SJCRH30 (cell line): ENCODE results near the gene BTBD7. TPM values are rescaled to one million over a fixed set of nuclear protein-coding genes. Genes with fewer than 3 reads are reported as not detected.

ENCODE experiments used
- DNase-seq, 2 experiments: peaks; one replicate each; pipeline ENCODE4 v3.0.0-alpha.2; 2015 to 2020
- H3K27ac ChIP-seq: fragments of 250-450 bp; sonication (Bioruptor Pico); 2 replicates; pipeline ENCODE4 v1.5.1; 2020; ENCODE audit warnings: mild to moderate bottlenecking, moderate library complexity
- H3K27me3 ChIP-seq: fragments of 250-450 bp; sonication (Bioruptor Pico); 2 replicates; pipeline ENCODE4 v1.5.1; 2020; ENCODE audit warnings: mild to moderate bottlenecking, moderate library complexity
- H3K36me3 ChIP-seq: fragments of 250-450 bp; sonication (Bioruptor Pico); 2 replicates; pipeline ENCODE4 v1.5.1; 2020; ENCODE audit warnings: mild to moderate bottlenecking, moderate library complexity
- H3K4me1 ChIP-seq: fragments of 250-450 bp; sonication (Bioruptor Pico); 2 replicates; pipeline ENCODE4 v1.5.1; 2020; ENCODE audit warnings: mild to moderate bottlenecking, moderate library complexity
- H3K4me3 ChIP-seq: fragments of 250-450 bp; sonication (Bioruptor Pico); 2 replicates; pipeline ENCODE4 v1.5.1; 2020; ENCODE audit warnings: mild to moderate bottlenecking, moderate library complexity
- H3K9me3 ChIP-seq: fragments of 250-450 bp; sonication (Bioruptor Pico); replicated peaks from 2 replicates; pipeline ENCODE4 v1.5.1; 2020; ENCODE audit warnings: mild to moderate bottlenecking, moderate library complexity
- total RNA-seq: library from RNA; depleted of rRNA; stranded (reverse); fragments of >200 nt; shearing (Covaris generic); gene quantifications from 2 replicates; pipeline ENCODE4 v1.2.3, GENCODE V29; 2014

BTBD7 gene
- total RNA-seq, 1 experiment from 2014 or later = 23.4 TPM

DNA sequence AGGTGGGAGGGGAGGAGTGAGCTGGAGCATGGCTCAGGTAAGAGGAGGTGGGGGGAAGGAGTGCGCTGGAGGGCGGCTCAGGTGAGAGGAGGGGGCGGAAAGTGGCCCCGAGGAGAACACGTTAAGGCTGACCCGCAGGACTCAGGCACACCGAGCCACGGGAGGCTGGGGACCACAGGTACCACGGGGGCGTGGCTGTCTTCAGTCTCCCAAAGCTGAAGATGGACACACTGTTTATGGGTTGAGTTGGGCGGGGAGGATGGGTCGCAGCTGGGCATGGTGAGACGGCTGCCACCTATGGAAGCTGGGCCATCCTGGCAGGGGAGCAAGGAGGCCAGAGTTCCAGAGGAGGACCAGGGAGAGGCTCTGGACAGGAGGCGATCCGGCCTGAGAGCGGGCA, 102.3 kb downstream of the BTBD7 start:
- peaks cover 10% of the 10 kb centered on the region for H3K36me3 ChIP-seq
- H3K27me3 ChIP-seq = no peaks in the 10 kb centered on the region
- H3K4me1 ChIP-seq = no peaks in the 10 kb centered on the region
- H3K4me3 ChIP-seq = peak overlapping the region; percentile 69
- no peak overlapping the region; the same call in 1 of the 2 replicates for H3K27ac ChIP-seq
- no peak for DNase-seq
- no peaks in the 10 kb centered on the region for H3K9me3 ChIP-seq

DNA sequence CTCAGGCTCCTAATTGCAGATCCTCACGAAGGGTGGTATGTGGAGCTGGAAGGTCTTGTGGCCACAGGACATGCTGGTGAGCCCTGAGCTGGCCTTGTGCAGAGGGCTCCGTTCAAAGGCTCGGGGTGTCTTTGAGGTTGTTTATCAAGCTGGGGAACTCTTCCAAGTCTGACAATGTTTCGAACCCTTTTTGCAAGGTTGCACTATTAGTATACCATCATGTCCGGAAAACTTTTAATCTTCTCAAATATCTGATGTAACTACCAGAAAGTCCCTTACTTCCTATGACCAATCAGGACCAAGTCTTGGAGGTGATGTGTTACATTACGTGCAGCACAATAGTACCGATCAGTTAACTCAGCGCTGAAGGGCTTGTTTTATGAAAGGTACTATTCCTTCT, 104.3 kb downstream of the BTBD7 start:
- no peaks in the 10 kb centered on the region for H3K9me3 ChIP-seq

DNA sequence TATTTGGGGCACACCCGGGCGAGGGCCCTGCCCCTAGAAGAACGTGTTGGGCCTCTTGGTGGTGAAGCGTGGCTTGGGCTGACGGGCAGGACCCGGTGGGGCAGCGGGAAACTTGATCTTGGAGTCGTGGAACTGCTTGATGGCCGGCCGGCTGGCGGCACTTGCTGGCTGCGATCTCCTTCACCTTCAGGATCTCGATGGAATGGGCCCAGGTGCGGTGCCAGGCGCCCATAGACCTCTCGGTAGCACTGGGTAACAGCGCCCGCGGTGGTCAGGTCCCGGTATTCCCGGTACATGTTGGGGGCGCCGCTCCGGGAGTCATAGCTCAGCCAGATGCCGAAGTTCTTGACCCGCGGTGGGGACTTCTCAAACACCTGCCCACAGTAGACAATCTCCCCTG, 109.3 kb downstream of the BTBD7 start:
- Histone ChIP-seq H3K9me3 (no peaks in the 10 kb centered on the region), H3K27ac (no peak overlapping the region), H3K4me3 (no peak overlapping the region), H3K36me3 (peaks cover 31% of the 10 kb centered on the region), H3K4me1 (no peaks in the 10 kb centered on the region), H3K27me3 (no peaks in the 10 kb centered on the region)
- no peak for DNase-seq

More for the DNA sequence above, 104.3 kb downstream of the BTBD7 start:
- no peak overlapping the region for H3K27ac ChIP-seq
- peaks cover 12% of the 10 kb centered on the region for H3K36me3 ChIP-seq
- no peaks in the 10 kb centered on the region for H3K27me3 ChIP-seq
- DNase-seq = no peak
- H3K4me3 ChIP-seq = no peak overlapping the region
- H3K4me1 ChIP-seq = no peaks in the 10 kb centered on the region

DNA sequence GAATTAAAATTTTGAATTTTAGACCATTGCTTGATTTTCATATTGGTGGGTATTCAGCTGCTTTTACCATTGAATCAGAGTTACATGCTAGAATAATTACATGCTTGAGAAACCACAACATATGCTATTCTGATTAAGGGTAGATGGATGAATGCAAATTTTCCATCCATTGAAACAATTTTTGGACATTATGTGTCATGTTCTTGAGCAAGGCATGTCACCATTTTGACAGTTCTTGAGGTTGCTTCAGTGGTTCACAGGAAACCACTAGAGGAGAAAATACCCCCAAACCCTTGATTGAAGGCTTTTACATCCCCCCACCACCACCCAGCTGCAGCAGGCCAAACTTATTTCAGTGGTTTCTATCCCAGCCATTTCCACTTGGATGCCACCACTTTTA, 112.3 kb downstream of the BTBD7 start:
- Histone ChIP-seq H3K27ac (no peak overlapping the region), H3K9me3 (no peaks in the 10 kb centered on the region), H3K4me1 (no peaks in the 10 kb centered on the region), H3K4me3 (no peak overlapping the region), H3K27me3 (no peaks in the 10 kb centered on the region), H3K36me3 (peaks cover 39% of the 10 kb centered on the region)
- no peak for DNase-seq

DNA sequence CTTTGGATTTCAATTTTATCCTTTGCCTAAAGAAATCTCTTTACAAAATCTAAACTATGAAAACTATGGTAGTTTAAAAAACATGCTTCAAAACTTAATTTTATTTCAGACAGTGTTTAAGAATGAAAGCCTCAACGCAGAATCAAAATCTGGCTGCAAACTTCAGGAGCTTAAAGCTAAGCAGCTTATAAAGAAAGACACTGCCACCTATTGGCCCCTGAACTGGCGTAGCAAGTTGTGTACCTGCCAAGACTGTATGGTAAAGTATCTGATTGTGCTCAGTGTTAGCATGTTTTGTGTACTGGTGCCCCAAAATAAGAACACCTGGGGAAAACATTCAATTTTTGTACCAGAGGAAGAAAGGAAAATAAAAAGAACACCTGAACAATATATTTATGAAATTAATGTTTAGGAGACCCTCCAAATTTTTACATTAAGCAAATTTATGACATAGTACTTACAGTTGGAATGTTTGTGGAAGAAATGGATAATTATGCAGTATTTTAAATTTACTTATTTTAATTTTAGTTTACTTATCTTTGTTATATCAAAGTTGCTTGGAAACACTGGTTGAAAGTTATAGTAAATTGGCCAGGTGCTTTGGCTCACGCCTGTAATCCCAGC, 113.6 kb downstream of the BTBD7 start:
- Histone ChIP-seq H3K4me1 (no peaks in the 10 kb centered on the region), H3K27ac (no peak overlapping the region), H3K27me3 (no peaks in the 10 kb centered on the region), H3K9me3 (no peaks in the 10 kb centered on the region), H3K4me3 (no peak overlapping the region), H3K36me3 (peaks cover 44% of the 10 kb centered on the region)
- DNase-seq = peak; percentile 38 to 59

DNA sequence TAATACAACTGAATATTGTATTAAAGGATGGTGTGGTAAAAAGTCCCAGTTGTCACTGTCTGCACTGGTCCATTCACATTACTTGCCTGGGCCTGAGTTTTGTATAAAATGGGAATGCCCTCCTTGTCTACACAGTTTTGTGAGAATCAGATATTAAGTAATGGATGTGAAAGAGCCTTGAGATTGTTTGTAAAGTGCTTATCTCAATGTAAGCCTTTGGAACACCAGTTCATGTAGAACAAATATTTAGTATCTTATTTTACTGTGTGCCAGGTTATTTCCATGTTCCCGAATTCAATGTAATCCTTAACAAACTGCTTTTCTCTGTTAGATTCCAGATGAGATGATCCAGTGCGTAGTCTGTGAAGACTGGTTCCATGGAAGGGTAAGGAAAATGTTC, 118.2 kb downstream of the BTBD7 start:
- no peak for DNase-seq
- no peaks in the 10 kb centered on the region for H3K9me3 ChIP-seq
- no peak overlapping the region for H3K27ac ChIP-seq
- peaks cover 44% of the 10 kb centered on the region for H3K36me3 ChIP-seq
- H3K27me3 ChIP-seq = no peaks in the 10 kb centered on the region
- no peaks in the 10 kb centered on the region for H3K4me1 ChIP-seq
- H3K4me3 ChIP-seq = no peak overlapping the region

DNA sequence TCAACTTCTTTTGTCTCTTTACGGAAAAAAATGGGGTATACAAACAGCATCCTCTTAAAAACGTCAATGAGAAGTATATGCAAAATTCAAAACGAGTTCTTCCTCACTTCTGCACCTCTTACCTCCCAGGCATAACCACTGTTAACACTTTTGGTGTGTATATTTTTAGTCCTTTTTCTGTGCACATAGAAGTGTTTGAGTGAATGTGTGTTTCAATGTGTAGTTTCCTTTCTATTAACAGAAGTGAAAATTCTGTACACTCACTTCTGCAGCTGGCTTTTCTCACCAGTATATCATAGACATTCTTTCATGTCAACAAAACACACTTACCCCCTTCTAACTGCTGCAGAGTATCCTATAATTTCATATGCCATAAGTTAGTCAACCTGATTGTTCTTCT, 120.4 kb downstream of the BTBD7 start:
- Histone ChIP-seq H3K36me3 (peaks cover 32% of the 10 kb centered on the region), H3K27ac (no peak overlapping the region), H3K4me1 (no peaks in the 10 kb centered on the region), H3K9me3 (no peaks in the 10 kb centered on the region), H3K27me3 (no peaks in the 10 kb centered on the region), H3K4me3 (no peak overlapping the region)
- DNase-seq = no peak

DNA sequence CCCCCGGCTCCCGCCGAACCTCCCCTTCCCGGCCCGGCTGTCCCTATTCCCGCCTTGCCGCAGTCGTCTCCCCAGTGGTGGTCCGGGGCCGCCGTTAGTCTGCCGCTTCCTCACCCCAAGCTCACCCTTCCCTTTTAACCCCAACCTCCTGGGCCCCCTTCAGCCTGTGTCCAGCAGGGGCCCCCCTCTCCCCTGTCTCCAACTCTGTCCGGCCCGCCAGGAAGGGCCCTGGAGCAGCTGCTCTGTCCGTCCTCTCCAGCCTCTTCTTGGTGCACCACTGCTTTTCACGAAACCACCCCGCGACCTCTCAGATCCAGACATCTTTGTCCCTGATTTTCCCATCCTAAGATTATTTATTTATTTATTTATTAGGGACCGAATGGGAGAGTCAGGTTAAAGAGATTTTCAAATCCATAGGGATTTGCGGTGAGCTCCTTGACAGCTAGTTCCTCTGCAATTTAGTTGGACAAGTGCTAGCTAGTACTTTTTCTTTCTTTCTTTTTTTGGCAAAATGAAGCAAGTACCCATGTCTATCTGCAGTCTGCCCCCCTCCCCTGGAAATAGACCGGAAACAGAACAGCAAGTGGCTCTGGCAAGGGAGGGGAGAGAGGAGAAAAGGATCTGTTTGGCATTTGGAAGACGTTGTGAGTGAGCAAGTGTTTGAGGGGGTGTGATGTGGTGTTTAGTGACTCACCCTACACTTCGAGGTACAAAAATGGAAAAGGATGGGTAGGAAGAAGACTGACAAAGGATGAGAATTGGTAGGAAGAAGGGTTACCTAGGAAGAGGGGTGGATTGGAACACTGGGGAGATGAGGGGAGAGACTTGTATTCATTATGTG, 125.1 kb downstream of the BTBD7 start:
- Histone ChIP-seq H3K36me3 (peaks cover 10% of the 10 kb centered on the region), H3K4me3 (peak overlapping the region; percentile 79), H3K9me3 (no peaks in the 10 kb centered on the region), H3K27ac (peak overlapping the region; percentile 71), H3K27me3 (no peaks in the 10 kb centered on the region), H3K4me1 (no peaks in the 10 kb centered on the region)
- DNase-seq = peak; percentile 78 to 79

DNA sequence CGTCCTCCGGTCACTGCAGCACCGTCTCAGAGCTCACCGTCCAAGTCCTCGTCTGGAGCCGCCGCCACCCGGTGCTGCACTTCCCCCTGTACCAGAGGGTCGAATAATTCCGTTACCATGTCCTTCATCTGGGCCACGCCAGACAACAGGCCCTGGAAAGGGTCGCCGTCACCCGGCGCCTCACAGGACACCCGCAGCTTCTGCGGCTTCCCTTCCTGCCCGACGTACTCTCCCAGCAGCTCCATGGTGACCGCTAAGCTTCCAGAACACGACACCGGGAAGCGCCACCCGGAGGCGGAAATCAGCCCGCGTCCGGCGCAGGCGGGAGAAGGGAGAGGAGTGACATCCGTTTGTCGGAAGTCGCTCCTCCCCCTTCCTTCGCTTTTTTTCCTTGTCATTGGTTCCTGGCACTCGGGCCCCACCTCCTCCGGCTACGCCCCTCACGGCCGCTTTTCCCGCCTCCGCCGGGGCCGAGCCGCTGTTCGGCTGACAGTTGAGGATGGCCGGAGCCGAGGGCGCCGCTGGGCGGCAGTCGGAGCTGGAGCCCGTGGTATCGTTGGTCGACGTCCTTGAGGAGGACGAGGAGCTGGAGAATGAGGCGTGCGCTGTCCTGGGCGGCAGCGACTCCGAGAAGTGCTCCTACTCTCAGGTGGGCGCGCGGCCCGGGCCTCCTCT, 125.9 kb downstream of the BTBD7 start, which contains the start of the genes GON7 and UBR7:
Gene GON7, minus strand, starts transcription at position 273 of the 675 bp plus-strand sequence. Its CDS starts 28 bp downstream, at position 245.
Gene UBR7, plus strand, starts transcription at position 464 of the 675 bp plus-strand sequence. Its CDS starts 36 bp downstream, at position 500.
- peak within 1 kb of the TSS; percentile 79 for H3K4me3 ChIP-seq
- H3K27ac ChIP-seq = peak within 1 kb of the TSS; percentile 71
- peaks cover 6% of the 10 kb centered on the region for H3K36me3 ChIP-seq
- DNase-seq = peak; percentile 97
- H3K27me3 ChIP-seq = no peaks in the 10 kb centered on the region
- H3K9me3 ChIP-seq = no peaks in the 10 kb centered on the region
- no peaks in the 10 kb centered on the region for H3K4me1 ChIP-seq

DNA sequence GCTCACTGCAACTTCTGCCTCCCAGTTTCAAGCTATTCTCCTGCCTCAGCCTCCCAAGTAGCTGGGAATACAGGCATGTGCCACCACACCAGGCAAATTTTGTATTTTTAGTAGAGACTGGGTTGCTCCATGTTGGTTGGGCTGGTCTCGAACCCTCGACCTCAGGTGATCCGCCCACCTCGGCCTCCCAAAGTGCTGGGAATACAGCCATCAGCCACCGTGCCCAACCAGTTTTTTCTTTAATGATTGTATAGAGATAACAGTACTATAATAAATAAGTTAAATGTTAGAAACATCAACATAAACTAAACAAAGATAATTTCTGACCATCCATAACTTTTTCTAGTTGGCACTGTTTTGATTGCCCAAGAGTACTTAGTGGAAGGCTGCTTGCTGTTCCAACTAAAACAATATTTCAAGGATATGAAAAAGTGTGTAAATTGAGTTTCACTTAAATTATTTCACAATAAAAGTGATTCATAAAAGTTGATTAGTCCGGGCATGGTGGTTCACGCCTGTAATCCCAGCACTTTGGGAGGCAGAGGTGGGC, 131.6 kb downstream of the BTBD7 start:
- Histone ChIP-seq H3K4me3 (no peak overlapping the region), H3K9me3 (no peaks in the 10 kb centered on the region), H3K27ac (no peak overlapping the region), H3K27me3 (no peaks in the 10 kb centered on the region), H3K4me1 (no peaks in the 10 kb centered on the region), H3K36me3 (0 out of 2 replicates have a peak, but pooled peaks cover 2% of the 10 kb centered on the region)
- DNase-seq = no peak

DNA sequence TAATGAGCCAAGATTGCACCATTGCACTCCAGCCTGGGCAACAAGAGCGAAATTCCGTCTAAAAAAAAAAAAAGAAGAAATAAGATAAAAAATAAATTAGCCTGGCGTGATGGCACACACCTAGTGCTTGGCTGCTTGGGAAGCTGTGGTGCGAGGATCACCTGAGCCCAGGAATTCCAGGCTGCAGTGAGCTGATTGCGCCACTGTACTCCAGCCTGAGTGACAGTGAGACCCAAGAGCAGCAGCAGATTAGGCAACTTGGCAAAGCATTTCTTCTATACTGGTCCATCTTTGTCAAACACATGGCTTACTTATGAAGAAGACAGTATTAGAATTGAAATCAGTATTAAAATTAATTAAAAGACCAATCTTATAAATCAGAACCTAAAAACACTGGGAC, 132.3 kb downstream of the BTBD7 start:
- H3K4me1 ChIP-seq = no peaks in the 10 kb centered on the region
- no peak for DNase-seq
- H3K4me3 ChIP-seq = no peak overlapping the region
- H3K9me3 ChIP-seq = no peaks in the 10 kb centered on the region
- H3K27me3 ChIP-seq = no peaks in the 10 kb centered on the region
- H3K36me3 ChIP-seq = 0 out of 2 replicates have a peak, but pooled peaks cover 2% of the 10 kb centered on the region
- H3K27ac ChIP-seq = no peak overlapping the region

DNA sequence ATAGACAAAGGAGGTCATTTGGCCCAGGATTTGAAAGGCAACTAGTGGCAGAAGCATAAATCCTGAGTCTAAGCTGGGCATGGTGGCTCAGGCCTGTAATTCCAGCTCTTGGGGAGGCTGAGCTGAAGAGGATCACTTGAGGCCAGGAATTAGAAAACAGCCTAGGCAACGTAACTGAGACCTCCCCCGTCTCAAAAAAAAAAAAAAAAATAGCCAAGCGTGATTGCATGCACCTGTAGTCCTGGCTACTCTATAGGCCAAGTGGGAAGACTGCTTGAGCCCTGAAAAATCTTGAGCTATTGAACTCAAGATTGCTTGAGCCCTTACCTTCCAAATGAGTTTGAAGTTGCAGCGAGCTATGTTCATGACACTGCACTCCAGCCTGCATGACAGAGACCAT, 133.8 kb downstream of the BTBD7 start:
- Histone ChIP-seq H3K27ac (no peak overlapping the region), H3K4me3 (no peak overlapping the region), H3K9me3 (no peaks in the 10 kb centered on the region), H3K27me3 (no peaks in the 10 kb centered on the region), H3K4me1 (no peaks in the 10 kb centered on the region), H3K36me3 (no peaks in the 10 kb centered on the region)
- DNase-seq = no peak

DNA sequence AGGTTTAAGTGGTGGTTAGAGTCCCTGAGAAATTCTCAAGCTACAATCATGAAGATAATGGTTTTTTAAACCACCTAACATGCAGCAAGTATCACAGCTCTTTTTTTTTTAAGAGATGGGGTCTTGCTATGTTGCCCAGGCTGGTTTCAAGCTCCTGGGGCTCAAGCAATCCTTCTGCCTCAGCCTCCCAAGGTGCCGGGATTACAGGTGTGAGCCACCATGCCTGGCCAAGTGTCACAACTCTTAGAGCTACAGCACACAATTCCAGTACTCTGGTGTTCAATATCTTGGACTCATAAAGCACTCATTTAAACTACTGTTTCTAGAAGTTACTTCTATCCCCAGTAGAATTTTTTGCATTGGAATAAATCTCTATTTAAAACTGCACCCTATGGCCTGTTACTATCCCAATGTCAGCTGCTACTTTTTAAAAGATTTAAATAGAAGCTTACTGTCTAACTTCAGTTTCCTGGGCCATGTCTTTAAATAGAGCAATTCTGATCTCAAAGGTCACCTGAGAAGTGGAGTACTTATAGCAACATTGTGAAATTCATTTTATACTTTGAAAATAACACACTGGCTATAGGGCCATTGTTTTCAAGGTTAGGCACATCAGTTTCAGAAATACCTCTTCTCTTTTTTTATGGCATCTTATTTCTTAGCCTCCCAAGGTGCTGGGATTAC, 137.4 kb downstream of the BTBD7 start:
- Histone ChIP-seq H3K27me3 (no peaks in the 10 kb centered on the region), H3K36me3 (peaks cover 3% of the 10 kb centered on the region; the same call in 1 of the 2 replicates), H3K27ac (no peak overlapping the region), H3K4me3 (no peak overlapping the region), H3K9me3 (no peaks in the 10 kb centered on the region), H3K4me1 (no peaks in the 10 kb centered on the region)
- DNase-seq = no peak
